ENCODE data around the gene PSMD13.

PSMD13 gene

DNA sequence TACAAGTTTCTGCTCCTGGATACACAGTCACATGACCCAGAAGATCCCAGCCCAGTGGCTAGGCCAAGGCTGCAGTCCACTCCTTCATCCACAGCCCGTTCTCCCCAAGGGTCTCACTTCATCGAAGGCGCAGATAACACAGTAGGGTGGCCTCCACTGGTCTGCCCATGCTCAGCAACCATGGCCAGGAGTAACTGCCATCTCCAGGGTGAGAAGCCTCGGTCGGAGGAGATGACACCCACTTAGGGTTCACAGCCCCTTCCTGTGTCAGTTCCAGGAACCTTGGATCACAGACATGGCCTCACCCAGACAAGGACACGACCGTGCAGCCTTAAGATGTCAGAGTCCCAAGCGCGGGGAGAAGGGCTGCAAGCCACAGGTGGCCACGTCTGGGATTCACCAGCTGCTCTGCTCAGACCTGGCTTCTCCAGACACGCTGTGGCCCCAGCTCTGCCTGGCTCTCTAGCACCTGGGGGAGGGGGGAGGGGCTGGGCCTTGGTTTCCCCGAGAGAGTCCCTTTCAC lies 32.1 kb upstream of the PSMD13 start:
- no peak for DNase-seq

DNA sequence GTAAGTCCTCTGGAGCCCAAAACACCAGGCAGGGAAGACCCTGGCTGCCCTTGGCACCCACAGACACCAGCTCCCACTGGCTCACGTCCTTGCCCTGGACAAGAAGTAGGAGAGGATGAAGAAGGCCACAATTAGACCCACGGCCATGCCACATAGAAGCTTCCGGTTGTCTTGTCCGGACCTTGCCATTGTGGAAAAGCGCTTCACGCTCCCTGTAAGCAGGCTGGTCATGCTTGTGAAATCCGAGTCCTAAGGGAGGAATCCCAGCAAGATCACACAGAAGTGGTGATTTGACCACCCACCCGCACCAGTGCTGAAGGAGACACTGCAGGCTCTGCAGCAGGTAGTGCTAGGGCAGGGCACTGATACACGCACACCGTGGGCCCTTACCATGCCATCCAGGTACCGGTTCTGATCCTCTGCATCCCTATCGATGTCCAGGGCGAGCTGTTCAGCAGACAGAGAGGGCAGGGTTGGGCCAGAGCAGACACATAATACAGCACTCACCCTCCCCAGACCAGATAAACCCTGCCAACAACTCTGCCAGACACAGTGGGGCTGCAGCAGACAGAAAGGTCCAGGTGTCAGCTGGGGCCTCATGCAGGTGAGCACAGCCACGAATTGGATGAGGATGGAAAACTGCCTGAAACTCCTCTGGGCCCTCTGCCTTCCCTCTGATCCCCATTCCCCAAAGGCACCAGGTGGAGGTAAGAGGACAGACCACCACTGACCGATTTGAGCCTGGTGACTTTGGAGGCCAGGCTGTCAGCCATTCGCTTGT lies 31.4 kb upstream of the PSMD13 start:
- DNase-seq, result no peak

DNA sequence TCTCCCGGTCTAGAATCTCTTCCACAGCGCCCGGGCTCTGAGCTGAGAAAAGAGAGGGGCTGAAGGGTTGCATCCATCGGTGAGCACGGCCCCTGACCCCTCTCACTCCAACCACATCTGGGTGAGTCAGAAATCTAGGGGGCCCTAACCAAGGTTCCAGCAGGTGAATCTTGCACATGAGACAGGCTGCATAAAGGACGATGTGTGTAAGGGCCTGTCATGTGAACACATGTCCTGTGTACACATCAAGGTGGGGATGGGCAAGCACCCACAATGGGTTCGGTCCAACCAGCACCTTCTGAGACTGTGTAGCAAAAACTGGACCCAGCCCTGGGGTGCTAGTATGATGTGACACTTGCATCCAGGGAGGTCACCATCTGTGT lies 30.8 kb upstream of the PSMD13 start:
- no peak for DNase-seq

DNA sequence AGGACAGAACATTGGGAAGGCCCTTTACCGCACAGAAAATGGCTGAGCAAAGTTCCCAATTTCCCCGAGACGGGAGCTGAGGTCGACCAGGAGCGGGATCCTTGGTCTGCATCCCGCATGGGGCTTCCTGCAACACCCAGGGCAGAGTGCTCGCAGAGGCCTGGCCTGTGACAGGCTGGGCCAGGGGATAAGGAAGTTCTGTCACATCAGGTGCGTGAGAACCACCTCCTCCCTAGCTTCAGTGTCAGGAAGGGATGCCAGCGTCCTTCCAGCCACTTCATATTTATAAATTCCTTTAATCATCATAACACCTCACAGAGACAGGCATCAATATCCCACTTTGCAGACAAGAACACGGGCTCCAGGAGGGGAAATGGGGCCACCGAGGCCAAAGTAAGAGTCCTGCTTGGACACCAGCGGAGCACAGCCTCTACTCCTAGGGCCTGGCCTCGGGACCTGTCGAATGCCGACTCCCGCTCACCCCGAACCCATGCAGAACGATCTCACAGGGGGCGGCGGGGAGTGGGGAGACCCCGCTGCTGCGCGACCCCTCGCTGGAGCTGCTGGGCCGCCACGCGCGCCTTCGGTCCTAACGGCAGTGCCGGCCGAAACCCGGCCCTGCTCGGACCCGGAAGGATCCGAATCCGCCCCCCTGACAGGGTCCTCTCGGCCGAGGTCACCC lies 30.1 kb upstream of the PSMD13 start:
- DNase-seq, result no peak

DNA sequence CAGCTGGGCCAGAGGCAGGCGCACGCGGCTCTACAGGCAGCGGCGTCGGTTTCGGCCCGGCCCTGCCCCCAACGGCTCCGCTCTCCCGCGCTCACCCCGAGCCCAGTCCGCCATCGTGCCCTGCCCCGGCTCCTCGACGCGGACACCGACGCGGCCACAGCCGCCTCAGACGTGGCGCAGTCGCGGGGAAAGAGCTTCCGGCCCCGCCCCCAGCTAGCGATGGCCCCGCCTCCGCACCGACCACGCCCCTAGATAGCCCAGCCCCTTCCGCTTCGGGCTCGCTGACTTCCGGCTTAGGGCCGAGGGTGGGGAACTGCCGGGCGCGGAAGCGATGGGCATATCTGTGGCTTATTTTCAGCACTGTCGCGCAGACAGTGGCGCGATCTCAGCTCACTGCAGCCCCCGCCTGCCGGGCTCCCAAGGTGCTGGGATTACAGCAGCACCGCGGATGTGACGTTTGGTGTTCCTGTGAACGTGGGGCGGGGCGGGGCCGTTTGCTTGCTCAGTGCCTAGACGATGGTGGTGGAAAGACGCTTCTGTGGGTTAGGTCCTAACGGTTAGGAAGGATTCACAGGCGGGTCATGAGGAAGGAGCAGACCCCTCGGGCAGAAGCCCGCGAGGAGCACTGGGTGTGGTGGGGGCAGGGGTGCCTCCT lies 29.4 kb upstream of the PSMD13 start, which contains the start of the genes BET1L and RIC8A:
Gene BET1L (minus strand): TSS at position 192 of the 655 bp plus-strand sequence. CDS start 78 bp downstream, at position 114.
Gene RIC8A (plus strand): TSS at position 501 of the 655 bp plus-strand sequence. CDS start 1,147 bp downstream, outside the sequence.
- peak; percentile 74 to 80 for DNase-seq

DNA sequence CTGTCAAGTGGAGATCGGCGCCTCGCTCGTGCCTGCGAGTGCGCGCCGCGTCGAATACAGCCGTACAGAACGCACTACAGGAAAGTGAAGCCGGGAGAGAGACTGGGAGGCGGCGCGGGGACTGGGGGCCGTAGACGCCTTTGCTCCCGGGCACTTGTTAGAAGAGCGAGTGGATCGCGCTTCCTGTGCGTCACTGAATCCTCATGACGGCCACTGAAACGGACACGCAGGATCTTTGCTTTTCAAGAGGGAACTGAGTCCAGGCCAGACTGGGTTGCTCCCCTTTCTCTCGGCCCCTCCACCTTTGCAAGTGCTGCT lies 29.0 kb upstream of the PSMD13 start:
- DNase-seq, result no peak

DNA sequence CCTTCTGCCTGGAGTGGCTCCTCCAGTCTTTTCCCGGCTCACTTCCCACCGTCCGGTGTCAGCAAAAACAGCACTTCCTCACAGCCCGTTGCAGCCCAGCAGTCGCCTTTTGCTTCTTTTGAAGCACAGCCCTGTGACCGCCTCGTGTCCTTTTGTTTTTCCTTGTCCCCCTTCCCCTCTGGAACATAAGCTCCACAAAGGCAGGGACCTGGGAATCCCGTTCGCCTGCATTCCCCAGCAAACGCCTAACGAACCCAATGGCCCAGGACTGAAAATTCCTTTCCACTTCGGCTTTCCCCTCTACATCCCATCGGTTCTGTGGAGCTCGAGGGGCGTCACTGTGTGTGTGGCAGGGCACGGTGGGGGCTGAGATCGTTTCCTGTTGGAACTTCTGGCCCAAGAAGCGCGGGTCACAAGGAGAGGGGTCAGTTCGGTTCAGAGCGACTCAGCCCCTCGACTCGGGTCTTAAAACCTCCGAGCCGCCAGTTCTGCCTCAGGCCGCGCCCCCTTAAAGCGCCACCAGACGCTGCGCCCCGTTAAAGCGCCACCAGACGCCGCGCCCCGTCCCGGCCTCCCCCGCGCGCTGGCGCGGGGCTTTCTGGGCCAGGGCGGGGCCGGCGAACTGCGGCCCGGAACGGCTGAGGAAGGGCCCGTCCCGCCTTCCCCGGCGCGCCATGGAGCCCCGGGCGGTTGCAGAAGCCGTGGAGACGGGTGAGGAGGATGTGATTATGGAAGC lies 28.4 kb upstream of the PSMD13 start:
- DNase-seq, result peak; percentile 2 to 24

DNA sequence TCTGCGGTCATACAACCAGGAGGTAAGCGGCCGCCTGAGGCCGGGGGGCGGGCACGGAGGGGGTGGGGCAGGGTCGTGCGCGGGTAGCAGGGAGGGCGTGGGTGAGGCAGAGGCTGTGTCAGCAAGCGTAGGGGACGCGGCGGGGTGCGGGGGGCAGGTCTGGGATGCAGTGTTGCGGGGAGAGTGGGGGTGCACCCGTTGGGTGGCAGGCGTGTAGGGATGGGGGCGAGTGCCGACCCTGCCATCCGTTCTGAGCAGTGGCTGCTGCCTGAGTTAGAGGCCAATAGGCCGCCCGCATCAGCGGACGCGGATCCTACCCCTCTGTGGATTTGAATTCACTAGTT lies 27.9 kb upstream of the PSMD13 start:
- DNase-seq, result no peak

DNA sequence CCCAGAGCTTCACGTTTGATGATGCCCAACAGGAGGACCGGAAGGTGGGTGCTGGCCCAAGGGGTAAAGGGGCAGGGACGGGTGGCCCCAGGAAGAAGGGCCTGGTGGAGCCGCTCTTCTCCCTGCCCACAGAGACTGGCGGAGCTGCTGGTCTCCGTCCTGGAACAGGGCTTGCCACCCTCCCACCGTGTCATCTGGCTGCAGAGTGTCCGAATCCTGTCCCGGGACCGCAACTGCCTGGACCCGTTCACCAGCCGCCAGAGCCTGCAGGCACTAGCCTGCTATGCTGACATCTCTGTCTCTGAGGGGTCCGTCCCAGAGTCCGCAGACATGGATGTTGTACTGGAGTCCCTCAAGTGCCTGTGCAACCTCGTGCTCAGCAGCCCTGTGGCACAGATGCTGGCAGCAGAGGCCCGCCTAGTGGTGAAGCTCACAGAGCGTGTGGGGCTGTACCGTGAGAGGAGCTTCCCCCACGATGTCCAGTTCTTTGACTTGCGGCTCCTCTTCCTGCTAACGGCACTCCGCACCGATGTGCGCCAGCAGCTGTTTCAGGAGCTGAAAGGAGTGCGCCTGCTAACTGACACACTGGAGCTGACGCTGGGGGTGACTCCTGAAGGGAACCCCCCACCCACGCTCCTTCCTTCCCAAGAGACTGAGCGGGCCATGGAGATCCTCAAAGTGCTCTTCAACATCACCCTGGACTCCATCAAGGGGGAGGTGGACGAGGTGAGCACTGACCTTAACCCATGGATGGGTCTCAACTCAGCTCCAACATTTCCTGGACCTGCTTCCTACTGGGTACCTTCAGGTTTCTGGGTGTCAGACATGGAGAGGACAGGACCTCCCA lies 27.3 kb upstream of the PSMD13 start:
- DNase-seq, result no peak

DNA sequence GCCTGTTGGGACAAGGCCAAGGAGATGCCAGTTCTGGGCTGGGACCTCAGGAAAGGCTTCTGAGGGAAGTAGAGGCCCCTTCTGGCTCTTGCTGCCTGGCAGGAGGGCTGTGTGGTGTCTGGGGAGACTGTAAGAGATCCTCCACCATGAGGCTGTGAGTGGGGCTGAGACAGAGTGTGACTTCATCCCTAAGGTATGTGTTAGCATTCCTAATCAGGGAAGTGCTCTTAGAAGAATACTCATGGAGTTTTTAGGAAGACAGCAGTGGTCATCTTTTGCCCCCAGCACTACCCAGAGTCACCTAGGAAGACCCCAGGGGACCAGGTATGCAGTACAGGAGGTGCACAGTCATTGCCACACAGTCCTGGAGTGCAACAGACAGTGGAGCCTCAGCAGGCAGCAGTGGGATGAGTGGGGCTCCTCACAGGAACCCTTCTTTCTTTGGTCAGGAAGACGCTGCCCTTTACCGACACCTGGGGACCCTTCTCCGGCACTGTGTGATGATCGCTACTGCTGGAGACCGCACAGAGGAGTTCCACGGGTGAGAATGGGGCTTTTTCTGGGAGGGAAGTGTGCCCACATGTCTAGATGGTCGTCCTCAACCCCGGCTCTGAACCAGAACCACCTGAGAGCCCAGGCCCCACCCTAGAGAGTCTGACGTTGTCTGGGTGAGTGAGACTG lies 26.5 kb upstream of the PSMD13 start:
- no peak for DNase-seq

DNA sequence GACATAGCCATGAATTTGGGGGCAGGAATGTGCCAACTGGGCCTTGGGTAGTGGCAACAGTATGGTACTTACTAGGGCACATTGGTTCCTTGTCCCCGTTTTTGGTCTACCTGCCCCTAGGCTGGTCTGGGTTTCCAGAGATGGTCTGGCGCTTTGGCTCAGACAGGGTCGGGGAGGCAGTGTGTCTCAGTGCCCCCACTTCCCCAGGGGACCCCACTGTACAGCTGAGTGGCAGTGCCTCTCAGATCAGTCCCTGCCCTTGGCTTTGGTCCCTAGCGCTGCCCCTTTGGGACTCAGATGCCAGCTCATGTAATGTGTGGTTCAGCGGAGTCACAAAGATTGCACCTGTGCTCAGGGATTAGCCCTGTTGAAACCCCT lies 26.0 kb upstream of the PSMD13 start:
- DNase-seq, result no peak

DNA sequence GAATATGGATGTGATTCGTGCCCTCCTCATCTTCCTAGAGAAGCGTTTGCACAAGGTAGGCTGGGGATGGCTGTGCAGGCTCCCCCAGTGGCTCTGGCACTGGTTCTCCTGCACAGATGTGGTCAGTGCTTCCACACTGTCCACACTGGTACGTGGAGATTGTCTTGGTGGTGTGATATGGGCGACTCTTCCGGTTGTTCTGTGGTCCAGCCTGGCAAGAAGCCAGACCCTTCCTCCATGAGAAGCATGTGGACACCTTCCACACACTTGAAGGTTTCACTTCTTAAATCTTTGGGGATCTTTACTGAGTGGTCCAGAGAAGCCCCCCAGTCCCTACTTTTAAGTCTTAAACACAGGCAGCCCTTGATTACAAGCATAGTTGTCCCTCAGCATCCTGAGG lies 25.5 kb upstream of the PSMD13 start:
- no peak for DNase-seq

DNA sequence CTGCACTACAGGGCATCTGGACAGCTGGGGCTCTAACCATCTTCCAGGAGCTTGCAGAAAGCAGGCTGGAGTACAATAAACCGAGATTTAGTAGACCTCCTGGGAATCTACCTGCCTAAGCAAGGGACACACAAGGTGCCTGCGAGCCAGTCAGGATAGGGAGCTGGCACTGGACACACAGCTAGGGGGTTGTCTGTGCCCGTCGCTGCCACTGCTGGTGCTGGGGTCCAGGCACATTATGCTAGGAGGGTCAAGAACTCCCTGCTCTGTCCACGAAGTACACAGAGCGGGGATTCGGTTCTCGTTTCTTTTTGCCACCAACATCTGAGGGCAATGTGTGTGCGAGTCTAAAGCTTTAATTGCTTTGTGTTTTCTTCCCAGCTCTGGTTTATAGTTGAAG lies 25.0 kb upstream of the PSMD13 start:
- DNase-seq, result no peak

DNA sequence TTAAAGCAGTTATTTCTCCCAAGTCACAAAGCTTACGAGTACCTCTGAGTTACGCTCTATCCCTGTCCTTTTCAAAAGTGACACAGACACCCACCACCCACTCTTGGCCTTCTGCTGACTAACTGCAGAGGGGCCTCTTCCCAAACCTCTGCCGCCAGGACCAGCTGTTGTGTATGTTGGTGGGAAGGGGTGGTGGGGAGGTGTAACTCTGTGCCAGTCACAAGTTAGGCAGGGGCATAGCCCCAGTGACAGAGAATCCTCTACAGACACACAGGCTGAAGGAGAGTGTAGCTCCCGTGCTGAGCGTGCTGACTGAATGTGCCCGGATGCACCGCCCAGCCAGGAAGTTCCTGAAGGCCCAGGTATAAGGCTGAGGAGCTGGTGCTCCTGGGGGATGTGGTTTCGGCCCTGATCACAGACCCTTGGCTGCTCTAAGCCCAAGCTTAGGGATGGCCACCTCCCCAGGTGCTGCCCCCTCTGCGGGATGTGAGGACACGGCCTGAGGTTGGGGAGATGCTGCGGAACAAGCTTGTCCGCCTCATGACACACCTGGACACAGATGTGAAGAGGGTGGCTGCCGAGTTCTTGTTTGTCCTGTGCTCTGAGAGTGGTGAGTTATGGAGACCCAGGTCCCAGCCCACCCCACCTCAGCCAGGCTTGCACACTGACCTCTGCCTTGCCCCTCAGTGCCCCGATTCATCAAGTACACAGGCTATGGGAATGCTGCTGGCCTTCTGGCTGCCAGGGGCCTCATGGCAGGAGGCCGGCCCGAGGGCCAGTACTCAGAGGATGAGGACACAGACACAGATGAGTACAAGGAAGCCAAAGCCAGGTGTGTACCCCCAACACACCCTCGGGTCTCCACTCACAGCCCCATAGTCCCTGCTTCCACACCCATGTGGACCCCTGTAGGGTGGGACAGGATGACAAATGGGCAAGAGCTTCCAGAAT lies 24.4 kb upstream of the PSMD13 start:
- DNase-seq, result no peak

DNA sequence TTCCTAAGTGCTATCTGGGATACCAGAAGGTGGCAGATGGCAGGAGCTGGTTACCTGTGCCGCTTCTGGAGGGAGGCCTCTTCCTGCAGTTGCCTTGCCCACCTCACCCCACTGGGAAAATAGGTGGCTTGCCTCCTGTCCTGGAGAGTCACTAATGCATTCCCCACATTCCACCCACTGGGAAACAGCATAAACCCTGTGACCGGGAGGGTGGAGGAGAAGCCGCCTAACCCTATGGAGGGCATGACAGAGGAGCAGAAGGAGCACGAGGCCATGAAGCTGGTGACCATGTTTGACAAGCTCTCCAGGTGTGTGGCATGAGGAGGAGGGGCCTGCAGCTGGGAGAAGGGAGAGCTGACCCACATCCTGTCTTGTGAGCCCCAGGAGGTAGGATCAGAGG lies 23.7 kb upstream of the PSMD13 start:
- DNase-seq, result no peak

DNA sequence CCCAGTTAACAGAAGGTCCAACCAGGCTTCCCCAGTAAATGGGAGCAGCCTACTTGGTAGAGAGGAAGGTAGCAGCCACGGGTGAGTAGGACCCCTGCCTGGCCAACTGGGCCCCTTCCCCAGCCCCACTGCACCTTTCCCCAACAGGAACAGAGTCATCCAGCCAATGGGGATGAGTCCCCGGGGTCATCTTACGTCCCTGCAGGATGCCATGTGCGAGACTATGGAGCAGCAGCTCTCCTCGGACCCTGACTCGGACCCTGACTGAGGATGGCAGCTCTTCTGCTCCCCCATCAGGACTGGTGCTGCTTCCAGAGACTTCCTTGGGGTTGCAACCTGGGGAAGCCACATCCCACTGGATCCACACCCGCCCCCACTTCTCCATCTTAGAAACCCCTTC lies 22.7 kb upstream of the PSMD13 start:
- DNase-seq, result no peak

DNA sequence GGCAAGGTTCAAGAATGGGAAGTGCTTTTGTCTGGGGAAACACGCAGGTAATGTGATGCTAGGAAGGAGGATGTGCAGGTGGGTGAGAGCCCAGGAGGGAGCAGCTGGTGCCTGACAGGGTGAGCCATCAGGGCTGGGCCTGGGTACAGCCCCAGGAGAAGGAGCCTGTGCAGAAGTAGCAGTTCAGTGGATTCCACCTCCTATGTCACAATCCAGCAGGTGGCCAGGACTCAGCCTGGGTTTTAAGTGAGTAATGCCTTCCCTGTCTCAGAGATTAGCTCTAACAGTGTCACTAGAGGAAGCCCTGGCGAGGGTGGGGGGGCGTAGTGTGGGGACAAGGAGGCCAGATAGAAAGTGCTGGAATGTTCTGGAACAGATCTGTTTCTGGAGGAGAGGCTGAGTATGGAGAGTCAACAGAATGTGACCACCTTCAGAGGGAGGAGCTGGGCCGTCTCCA lies 21.2 kb upstream of the PSMD13 start:
- DNase-seq, result no peak

DNA sequence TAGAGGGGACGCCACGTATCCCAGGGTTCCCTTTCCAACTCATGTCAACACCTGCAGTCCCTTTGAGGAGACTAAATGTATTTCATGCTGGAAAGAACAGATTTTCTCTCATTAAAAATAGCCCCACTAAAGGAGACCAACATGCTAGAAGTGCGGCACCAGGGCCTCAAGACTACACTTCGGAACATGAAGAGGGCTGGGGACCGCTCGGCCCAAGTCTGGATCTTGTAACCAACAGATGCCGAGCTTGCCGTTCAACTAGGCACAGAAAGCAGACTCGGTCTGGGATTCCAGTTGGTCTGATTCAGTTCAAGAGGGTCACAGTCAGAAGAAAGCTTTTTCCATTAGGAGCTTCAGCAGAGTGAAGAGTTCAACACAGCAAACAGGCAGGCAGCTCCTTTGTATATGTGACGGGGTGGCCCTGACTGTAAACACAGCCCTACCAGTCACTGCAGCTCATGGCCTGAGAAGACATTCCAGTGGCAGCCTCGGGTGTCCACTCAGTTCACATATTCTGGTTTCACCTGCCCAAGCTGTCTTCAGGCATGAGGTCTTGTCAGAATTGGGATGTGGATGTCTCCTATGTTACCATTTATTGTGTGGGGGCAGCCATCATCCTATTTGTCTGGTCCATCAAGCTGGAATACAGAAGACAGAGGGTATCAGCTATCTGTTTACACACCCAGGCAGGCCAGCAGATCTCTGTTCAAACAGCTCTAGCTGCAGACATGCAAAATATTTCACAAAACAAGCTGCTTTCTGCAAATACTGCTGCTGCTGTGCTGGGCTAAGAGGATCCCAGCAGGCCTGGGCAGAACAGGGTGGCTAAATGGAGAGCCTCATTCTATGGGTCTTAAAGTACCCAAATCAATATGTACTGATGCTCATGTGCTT lies 20.4 kb upstream of the PSMD13 start:
- no peak for DNase-seq

DNA sequence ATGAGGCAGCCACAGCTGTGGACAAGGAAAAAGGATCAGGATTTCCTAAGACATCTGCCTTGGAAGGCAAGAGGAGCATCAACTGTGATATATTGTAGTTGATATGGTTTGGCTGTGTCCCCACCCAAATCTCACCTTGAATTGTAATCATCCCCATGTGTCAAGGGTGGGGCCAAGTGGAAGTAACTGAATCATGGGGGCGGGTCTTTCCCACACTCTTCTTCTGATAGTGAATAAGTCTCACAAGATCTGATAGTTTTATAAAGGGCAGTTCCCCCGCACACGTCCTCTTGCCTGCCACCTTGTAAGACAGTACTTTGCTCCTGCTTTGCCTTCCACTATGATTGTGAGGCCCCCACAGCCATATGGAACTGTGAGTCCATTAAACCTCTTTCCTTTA lies 19.1 kb upstream of the PSMD13 start:
- DNase-seq, result no peak

Data from SHP77 (cell line).